GM18861 (cell line): ENCODE measurements around the gene PREX1.

Source experiments
- ATAC-seq: cut with Tn5 transposase; IDR thresholded peaks from one replicate; pipeline ENCODE4 v1.9.1; 2021; ENCODE audit not compliant: unreplicated experiment

Gene PREX1

DNA sequence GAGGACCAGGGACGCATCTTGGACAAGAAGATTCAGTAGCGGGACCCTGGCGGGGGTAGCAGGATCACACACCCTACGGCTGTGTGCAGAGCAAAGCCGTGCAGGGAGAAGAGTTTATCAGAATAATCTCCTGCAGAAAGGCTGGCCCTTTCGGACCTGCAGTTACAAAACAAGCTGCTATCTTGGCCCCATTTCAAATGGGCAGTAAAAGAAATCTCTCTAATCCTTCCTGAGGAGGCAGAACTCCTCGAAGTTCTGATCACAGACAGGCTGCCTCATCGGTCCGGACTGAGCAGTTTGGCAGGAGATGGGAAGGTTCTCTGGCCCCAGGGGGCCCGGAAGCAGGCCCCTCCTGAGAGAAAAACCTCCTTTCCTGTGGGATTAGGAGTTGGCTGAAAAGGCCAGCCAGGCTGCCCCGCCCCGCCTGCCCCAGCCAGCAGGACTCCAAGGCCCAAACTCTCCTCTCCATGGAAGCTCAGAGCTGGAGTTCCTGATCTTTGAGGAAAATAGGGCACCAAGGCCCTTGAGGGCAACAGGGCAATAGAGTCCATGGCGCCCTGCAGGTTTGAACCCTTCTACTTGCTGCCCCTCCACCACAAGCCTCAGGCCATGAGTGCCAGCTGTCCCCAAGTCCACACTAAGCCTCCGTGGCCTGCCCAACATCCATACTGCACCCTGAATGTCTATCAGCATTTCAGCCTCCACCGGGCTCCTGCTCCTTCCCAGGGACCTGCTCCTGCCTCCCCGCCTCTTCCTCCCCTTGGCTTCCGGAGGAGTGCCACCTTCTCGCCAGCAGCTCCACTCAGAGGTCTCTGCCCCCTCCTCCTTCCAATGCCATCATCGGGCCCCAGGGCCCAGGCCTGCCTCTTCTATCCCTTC lies 141.3 kb downstream of the PREX1 start:
- ATAC-seq = no peak

GRCh38 chr20:48685300-48685699 lies 142.5 kb downstream of the PREX1 start:
- no peak for ATAC-seq

GRCh38 chr20:48684501-48685041 lies 143.2 kb downstream of the PREX1 start:
- ATAC-seq = no peak

DNA sequence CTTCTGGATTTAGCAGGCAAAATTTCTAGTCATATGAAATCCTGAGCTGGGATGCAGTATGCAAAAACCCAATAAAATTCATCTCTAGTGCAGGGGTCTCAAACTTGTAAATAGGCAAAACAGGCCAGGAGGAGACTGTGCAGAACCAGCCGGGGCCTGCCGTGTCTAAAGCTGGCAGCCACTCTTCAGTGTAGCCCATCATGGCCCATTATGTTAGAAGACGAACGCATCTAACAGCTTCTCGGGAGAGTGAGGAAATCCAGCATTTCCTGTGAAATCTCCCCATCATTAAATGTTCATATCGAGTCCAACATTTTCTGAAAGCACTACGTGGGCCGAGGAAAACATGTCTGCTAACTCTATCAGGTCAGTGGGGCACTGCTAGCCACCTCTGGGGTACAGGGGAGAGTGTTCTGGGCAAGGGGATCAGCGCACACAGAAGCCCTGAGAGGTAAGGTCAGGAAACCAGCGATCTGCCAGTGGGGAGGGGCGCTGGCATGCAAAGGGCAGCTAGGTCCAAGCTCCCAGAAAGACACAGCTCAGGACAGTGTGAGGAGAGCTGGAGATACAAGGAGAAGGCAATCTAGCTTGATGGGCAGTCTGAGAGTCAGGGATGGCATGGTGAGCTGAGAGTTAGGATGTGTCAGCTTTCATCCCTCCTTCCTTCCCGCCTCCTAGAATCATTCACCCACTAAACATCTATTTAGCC lies 144.2 kb downstream of the PREX1 start:
- ATAC-seq = no peak

DNA sequence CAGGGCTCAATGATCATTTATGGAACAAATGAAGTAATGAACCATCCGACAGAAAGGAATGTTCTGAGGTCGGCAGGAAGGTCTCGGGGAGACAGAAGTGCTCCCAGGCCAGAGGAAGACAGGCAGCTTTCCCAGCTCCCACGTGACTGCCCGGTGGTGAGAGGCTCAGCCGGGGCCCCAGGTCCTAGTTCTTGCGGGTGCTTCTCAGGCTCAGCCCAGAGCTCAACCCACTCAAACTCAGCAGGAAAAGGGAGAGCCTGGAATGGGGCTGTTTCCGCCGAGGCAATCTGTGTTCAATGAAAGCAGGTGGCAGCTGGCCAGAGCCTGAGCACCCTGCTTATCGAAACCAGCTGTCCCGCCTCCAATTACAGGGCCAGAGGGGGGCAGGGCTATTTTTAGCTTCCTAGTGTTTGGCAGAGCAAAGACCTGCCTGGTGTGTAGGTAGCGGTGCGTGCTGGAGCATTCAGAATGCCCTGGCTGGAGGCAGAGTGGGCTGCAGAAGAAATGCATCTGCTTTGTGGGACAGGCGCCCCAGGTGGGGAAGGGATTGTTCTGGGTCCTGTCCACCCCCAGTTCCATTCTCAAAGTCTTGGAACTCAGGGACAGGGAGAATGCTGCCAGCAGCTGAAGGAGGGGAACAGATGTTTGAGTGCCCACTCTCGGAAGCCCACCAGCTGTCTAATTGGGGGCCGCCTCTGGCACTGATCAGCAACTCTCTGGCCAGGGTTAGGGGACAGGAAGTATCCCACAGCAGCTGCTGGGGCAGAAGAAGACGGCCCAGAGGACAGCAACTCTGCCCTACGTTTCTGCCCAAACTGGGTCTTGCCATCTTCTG lies 145.1 kb downstream of the PREX1 start:
- ATAC-seq = no peak

DNA sequence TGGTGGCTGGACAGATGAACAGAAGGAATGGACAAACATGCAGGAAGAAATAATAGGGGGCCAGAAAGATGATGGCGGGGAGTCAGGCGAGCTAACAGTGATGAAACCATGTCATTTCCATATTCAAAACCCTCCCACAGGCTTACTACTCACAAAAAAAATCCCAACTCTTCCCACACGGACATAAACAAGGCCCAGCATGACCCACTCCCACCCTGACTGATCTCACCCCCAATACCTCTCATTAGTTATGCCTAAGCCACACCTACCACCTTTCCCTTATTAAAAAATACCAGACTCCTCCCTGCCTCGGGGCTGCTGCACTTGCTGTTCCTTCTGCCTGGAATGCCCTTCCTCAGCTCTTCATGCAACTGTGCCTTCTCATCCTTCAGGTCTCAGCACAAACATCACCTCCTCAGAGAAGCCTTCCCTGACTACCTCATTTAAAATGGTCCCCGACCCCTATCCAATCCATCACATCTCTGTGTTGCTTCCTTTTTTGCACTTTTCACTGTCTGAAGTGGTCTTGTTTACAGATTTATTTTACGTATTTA lies 145.8 kb downstream of the PREX1 start:
- no peak for ATAC-seq

DNA sequence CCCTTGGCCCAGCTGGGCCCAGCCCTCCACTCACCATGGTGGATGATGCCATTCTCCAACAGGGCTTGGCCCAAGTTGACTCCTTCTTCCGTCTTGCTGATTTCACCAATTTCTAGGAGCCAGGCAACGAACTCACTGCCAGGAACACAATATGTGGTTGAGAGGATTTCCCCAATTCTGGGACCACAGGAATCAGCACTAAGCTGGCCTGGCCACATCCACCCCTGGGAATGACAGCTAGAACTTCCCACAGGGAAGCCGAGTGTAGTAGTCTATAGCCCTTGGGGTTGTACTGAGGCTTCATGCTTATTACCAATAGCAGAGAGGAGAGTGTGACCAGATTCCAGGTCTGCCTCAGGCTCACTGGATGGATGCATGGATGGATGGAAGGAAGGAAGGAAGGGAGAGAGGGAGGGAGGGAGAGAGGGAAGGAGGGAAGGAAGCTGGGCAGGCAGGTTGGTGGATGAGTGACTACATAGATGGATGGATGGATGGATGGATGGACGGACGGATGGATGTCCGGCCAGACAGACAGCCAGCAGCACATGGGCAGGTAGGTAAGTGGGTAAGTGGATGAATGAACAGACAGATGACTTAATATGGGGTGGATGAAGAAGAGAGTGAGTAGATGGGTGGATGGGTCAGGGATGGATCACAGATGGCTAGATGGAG lies 146.5 kb downstream of the PREX1 start:
- no peak for ATAC-seq

DNA sequence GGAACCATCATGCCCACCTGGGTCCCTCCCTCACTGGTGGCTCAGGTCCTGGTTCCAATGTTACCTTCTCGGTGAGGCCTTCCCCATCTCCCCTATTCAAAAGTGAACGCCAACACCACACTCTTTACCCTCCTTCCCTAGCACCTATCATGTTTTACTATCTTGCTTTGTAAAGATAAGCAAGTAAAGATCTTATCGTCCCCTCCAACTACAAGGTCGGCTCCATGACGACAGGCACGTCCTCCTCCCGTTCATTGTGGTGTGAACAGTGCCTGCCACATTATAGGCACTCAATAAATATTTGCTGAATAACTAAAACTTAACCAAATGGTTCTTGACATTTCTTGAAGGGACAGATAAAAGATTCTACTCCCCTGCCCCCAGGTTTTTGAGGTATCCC lies 147.1 kb downstream of the PREX1 start:
- no peak for ATAC-seq

DNA sequence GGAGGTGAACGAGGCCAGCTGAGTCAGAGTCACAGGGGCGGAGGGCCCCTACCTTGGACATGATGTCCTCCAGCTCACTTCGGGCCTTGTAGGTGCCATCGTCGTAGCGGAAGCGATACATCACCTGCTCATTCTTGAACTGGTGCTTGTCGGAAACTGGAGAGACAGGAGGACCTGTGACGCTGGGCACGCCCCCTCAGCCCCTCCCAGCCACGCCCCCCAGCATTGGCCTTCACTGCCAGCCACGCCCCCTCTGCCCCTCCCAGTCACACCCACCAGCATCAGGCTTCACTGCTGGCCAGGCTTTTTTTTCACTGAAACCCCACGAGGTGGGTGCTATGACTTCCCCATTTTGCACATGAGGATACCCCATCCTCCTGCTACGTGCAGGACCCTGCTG lies 148.2 kb downstream of the PREX1 start:
- no peak for ATAC-seq

GRCh38 chr20:48679011-48679410 lies 148.8 kb downstream of the PREX1 start:
- no peak for ATAC-seq

GRCh38 chr20:48678421-48678820 lies 149.4 kb downstream of the PREX1 start:
- no peak for ATAC-seq

- no peak for ATAC-seq
Measured at GRCh38 chr20:48676795-48677460, 150.9 kb downstream of the PREX1 start.

DNA sequence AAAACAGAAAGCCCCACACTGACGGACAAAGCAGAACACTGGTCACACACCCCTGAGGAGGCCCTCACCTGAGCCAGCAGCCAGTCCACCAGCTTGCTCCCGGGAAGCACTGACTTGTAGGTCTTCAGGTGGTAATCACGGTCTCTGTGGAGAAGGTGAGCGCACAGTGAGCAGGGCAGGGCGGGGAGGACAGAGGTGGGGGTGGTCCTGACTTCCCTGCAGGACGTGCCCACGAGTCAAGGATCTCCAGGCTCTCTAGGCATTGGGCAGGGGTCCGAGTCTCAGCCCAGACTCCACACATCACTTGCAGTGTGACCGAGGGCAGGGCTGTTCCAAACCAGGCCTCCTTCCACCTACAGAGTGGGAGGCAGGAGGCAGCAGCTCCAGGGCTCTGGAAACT lies 151.7 kb downstream of the PREX1 start:
- ATAC-seq = no peak

DNA sequence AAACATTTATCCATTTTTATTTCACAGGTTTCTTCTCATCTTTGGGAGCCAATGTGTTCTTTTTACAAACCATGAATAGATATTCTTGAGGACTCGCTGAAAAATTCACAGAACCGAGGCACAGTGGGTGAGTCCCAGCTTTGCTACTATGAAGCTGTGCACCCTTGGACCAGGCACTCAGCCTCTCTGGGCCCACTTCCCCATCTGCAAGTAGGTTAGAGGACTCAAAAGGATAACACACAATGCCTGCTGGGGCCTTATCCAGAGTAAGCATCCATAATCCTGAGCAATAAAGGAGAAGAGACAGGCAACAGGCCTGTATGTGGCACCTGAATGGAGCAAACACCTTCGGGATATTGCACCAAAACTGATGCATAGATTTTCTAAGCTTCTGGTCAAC lies 153.3 kb downstream of the PREX1 start:
- ATAC-seq = no peak

DNA sequence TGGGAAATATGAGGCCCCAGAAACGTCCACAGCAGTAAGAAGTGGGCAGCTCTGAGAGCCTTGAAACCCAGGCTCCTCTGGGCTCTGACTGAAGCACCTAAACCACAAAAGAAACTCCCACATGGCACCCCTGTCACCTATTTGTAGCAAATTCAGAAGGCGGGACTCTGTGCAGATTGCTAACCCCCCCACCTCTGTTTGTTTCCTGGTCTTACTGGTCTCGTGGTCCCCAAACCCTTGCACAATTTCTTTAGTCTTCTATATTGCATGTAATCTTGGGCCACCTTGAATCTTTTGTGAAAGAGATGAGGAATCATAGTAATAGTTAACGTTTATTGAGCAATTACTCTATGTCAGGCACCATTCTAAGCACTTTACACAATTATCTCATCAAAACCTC lies 154.3 kb downstream of the PREX1 start:
- no peak for ATAC-seq

- no peak for ATAC-seq
Measured at GRCh38 chr20:48672324-48672723, 155.5 kb downstream of the PREX1 start.

- no peak for ATAC-seq
Measured at GRCh38 chr20:48671141-48671540, 156.7 kb downstream of the PREX1 start.

GRCh38 chr20:48669946-48670605 lies 157.7 kb downstream of the PREX1 start:
- no peak for ATAC-seq

- ATAC-seq = no peak
Measured at GRCh38 chr20:48668451-48668946, 159.3 kb downstream of the PREX1 start.
